K562 (cell line): ENCODE measurements around the gene SGK1. TPM values are rescaled to one million over a fixed set of nuclear protein-coding genes. Genes with fewer than 3 reads are reported as not detected.

Source experiments
- ATAC-seq: fragments of 200-7000 bp; cut with Tn5 transposase; 3 replicates; pipeline ENCODE4 v1.9.1; 2020; ENCODE audit warnings: moderate library complexity
- BruUV-seq: library from RNA; stranded (reverse); fragments of 400-500 nt; replicated peaks from 2 replicates; lab custom pipeline; 2021; lab: Mats Ljungman, UMichigan
- CTCF ChIA-PET: fragments of 300-600 bp; formaldehyde crosslinking; extraction: SDS; loops from one replicate; lab custom pipeline; 2021; ENCODE audit warnings: low intra/inter-chr PET ratio; lab: Yijun Ruan, JAX
- POLR2A ChIA-PET: fragments of 300-600, 350-650 bp; sonication (Branson Sonifier 250); formaldehyde crosslinking; extraction: SDS; loops from one replicate; lab custom pipeline; 2021; ENCODE audit warnings: antibody characterized with exemption, inconsistent platforms; lab: Yijun Ruan, JAX
- DNase-seq, 4 experiments: peaks; one replicate each; pipeline versions ENCODE4 v3.0.0 to v3.0.0-alpha.2; 2011 to 2018; ENCODE audit warnings: low spot score in 3 of 4, mixed read lengths in 3 of 4; ENCODE audit errors: extremely low read depth in 1 of 4
- FAIRE-seq: peaks from 2 replicates; lab custom pipeline; 2011; peaks lifted over from hg19 to GRCh38; lab: Jason Lieb, UNC
- H2AFZ ChIP-seq: 2 replicates; pipeline ENCODE4 v1.6.0; 2011; ENCODE audit warnings: low read depth, low read length, control low read depth, inconsistent platforms
- H3K27ac ChIP-seq: fragments of 200-600 bp; 3 replicates; pipeline ENCODE4 v1.8.0; 2011; ENCODE audit warnings: low read depth, mild to moderate bottlenecking, control low read depth, inconsistent platforms, low read length, moderate library complexity, mixed read lengths; ENCODE audit errors: extremely low read depth
- H3K27me3 ChIP-seq, 2 experiments: fragments of 300-600 bp in 1 of 2; 2 replicates in 1 of 2; 3 replicates in 1 of 2; pipeline versions ENCODE4 v1.6.0 to v1.8.0; 2011; ENCODE audit warnings: inconsistent platforms in 2 of 2, low read length in 2 of 2, mild to moderate bottlenecking in 1 of 2, mixed read lengths in 1 of 2, moderate library complexity in 1 of 2; ENCODE audit not compliant: control insufficient read depth in 2 of 2, insufficient read depth in 2 of 2
- H3K36me3 ChIP-seq: fragments of 300-600 bp; 3 replicates; pipeline ENCODE4 v1.8.0; 2011; ENCODE audit warnings: mild to moderate bottlenecking, low read length, inconsistent platforms; ENCODE audit not compliant: control insufficient read depth, insufficient read depth
- H3K4me1 ChIP-seq, 2 experiments: fragments of 200-600 bp in 1 of 2; replicated peaks in 1 of 2; 2 replicates in 1 of 2; 3 replicates in 1 of 2; pipeline versions ENCODE4 v1.5.1 to v1.8.0; 2011; ENCODE audit warnings: inconsistent platforms in 2 of 2, low read length in 2 of 2, mild to moderate bottlenecking in 1 of 2, mixed read lengths in 1 of 2, moderate library complexity in 1 of 2; ENCODE audit not compliant: control insufficient read depth in 2 of 2, insufficient read depth in 2 of 2
- H3K4me2 ChIP-seq: 2 replicates; pipeline ENCODE4 v1.6.1; 2011; ENCODE audit warnings: low read length, control low read depth, inconsistent platforms, mixed read lengths; ENCODE audit not compliant: insufficient read depth
- H3K4me3 ChIP-seq: fragments of 200-600 bp; sonication (generic), shearing (Covaris generic); 2 replicates; pipeline ENCODE4 v1.5.1; 2016; ENCODE audit warnings: control low read depth, inconsistent platforms
- H3K79me2 ChIP-seq: fragments of 200-600 bp; 3 replicates; pipeline ENCODE4 v1.8.0; 2011; ENCODE audit warnings: low read length, inconsistent platforms; ENCODE audit not compliant: control insufficient read depth, insufficient read depth
- H3K9ac ChIP-seq, 2 experiments: 2 replicates each; pipeline versions ENCODE4 v1.6.0 to v1.6.1; 2011; ENCODE audit warnings: low read depth in 2 of 2, low read length in 2 of 2, control low read depth in 1 of 2, inconsistent platforms in 1 of 2, mild to moderate bottlenecking in 1 of 2, mixed read lengths in 1 of 2; ENCODE audit not compliant: insufficient read depth in 1 of 2
- H3K9me1 ChIP-seq: one replicate; pipeline ENCODE4 v1.6.0; 2011; ENCODE audit warnings: inconsistent platforms, mild to moderate bottlenecking, low read length, moderate library complexity; ENCODE audit not compliant: control insufficient read depth, insufficient read depth
- H3K9me3 ChIP-seq: replicated peaks from 2 replicates; pipeline ENCODE4 v1.5.1; 2011; ENCODE audit warnings: low read depth, low read length, inconsistent platforms; ENCODE audit not compliant: control insufficient read depth, insufficient read depth
- H4K20me1 ChIP-seq: replicated peaks from 2 replicates; pipeline ENCODE4 v1.6.1; 2011; ENCODE audit warnings: low read length, inconsistent platforms, mixed read lengths; ENCODE audit not compliant: control insufficient read depth, insufficient read depth
- DACH1 ChIP-seq: fragments of 450-650 bp; IDR thresholded peaks from 2 replicates; pipeline ENCODE4 v1.6.1; 2018; ENCODE audit not compliant: partially characterized antibody
- EHMT2 ChIP-seq: fragments of 450-650 bp; IDR thresholded peaks from 2 replicates; pipeline ENCODE4 v1.6.1; 2018; ENCODE audit warnings: antibody characterized with exemption
- EZH2 ChIP-seq: IDR thresholded peaks from 2 replicates; pipeline ENCODE4 v1.6.1; 2012; ENCODE audit warnings: low read depth, mild to moderate bottlenecking, inconsistent platforms, low read length, borderline replicate concordance
- HEY1 ChIP-seq: fragments of 250-450 bp; sonication (Bioruptor Pico); IDR thresholded peaks from 2 replicates; pipeline ENCODE4 v1.5.0; 2020; ENCODE audit warnings: mild to moderate bottlenecking, moderate library complexity, borderline replicate concordance
- IRF9 ChIP-seq: fragments of 450-650 bp; IDR thresholded peaks from 2 replicates; pipeline ENCODE4 v1.6.1; 2016; ENCODE audit warnings: missing biosample characterization, missing genetic modification characterization
- NR2F6 ChIP-seq: fragments of 450-650 bp; formaldehyde crosslinking; IDR thresholded peaks from 2 replicates; pipeline ENCODE4 v1.4.0; 2020; ENCODE audit warnings: mild to moderate bottlenecking
- SMAD2 ChIP-seq: fragments of 150-350 bp; IDR thresholded peaks from 2 replicates; pipeline ENCODE4 v1.6.1; 2014; ENCODE audit warnings: low read depth, mild to moderate bottlenecking, low read length
- THRA ChIP-seq: fragments of 450-650 bp; IDR thresholded peaks from 2 replicates; pipeline ENCODE4 v1.6.1; 2017; ENCODE audit warnings: mild to moderate bottlenecking, moderate library complexity
- ZNF143 ChIP-seq: sonication (generic); formaldehyde crosslinking; IDR thresholded peaks from 2 replicates; pipeline ENCODE4 v1.9.0; 2022; ENCODE audit warnings: mild to moderate bottlenecking, missing genetic modification reagents
- ZNF395 ChIP-seq: fragments of 200-800 bp; sonication (Bioruptor generic); IDR thresholded peaks from 2 replicates; pipeline ENCODE4 v1.6.1; 2017; ENCODE audit warnings: missing genetic modification characterization, missing compliant biosample characterization
- WGBS: fragments of 100-300 bp; shearing (Covaris generic); methylation state at CpG from one replicate; pipeline ENCODE4 v1.1.6; 2016; ENCODE audit warnings: low coverage, mixed read lengths; ENCODE audit not compliant: insufficient coverage; ENCODE audit errors: missing lambda C conversion rate; 5-methylcytosine and 5-hydroxymethylcytosine counted together
- in situ Hi-C: fragments of 300-500 bp; cut with MboI; formaldehyde crosslinking; loops from 4 replicates; pipeline ENCODE4 v1.15.0; 2018; ENCODE audit warnings: inconsistent platforms, mixed read lengths
- intact Hi-C: fragments of 100-400 bp; cut with micrococcal nuclease; formaldehyde crosslinking; loops from 2 replicates; pipeline ENCODE4 v1.14.2; 2022
- polyA plus RNA-seq, 8 experiments: library from polyadenylated mRNA; depleted of rRNA in 4 of 8; stranded (reverse) in 5 of 8; unstranded in 3 of 8; fragments of >200 nt; fragmentation: Nextera tagmentation in 2 of 8; fragmentation: Illumina TruSeq in 1 of 8; extraction: Ambion mirVana in 2 of 8; extraction: Trizol in 1 of 8; gene quantifications; 2 replicates each; pipeline versions ENCODE4 v1.2.1 to v1.2.3, GENCODE V29; 2011 to 2014; ENCODE audit warnings: inconsistent platforms in 1 of 8, missing spikeins in 1 of 8
- total RNA-seq, 7 experiments: library from RNA; depleted of rRNA in 6 of 7; stranded (reverse); fragments of >200 nt in 6 of 7; fragmentation: Illumina TruSeq in 2 of 7; extraction: Trizol in 2 of 7; gene quantifications; 2 replicates each; pipeline versions ENCODE4 v1.2.1 to v1.2.3, GENCODE V29; 2011 to 2021; ENCODE audit warnings: low replicate concordance in 1 of 7

The SGK1 gene
- total and polyA plus RNA-seq, 9 of the 15 experiments (the other 6 are each of a cell fraction or from before 2014, with no cell fraction given), result 3.5 to 7.2 (median 3.9) TPM

- CTCF ChIA-PET, result no interaction called here
- 48% methylated on average over 5 of the region's 6 CpGs for WGBS
- no peaks in the 10 kb centered on the region for H3K4me1 ChIP-seq
These were observed 43.1 kb upstream of the SGK1 start for GRCh38 chr6:134361011-134361410.

More at GRCh38 chr6:134361011-134361410, 43.1 kb upstream of the SGK1 start:
- no TSS peak for BruUV-seq
- TF ChIP-seq NR2F6 (CRISPR knock-in tag) (no peak), ZNF143 (CRISPR knock-in tag) (no peak), ZNF395 (no peak), THRA (no peak), EZH2 (no peak), EHMT2 (no peak), HEY1 (CRISPR knock-in tag) (no peak), DACH1 (no peak), SMAD2 (no peak), IRF9 (no peak)
- no peak for ATAC-seq
- Histone ChIP-seq H3K27me3 (no peaks in the 10 kb centered on the region), H3K36me3 (no peaks in the 10 kb centered on the region), H3K79me2 (no peaks in the 10 kb centered on the region), H2AFZ (no peak overlapping the region), H4K20me1 (no peaks in the 10 kb centered on the region), H3K9me1 (no peaks in the 10 kb centered on the region), H3K9ac (no peak overlapping the region), H3K4me3 (no peak overlapping the region), H3K4me2 (no peak overlapping the region), H3K9me3 (no peaks in the 10 kb centered on the region), H3K27ac (no peak overlapping the region)
- FAIRE-seq, result no peak
- in situ Hi-C loops, result no loop called here
- DNase-seq, result no peak
- intact Hi-C loops, result no loop called here
- POLR2A ChIA-PET, result no interaction called here
